HG03354 (cell line): ENCODE measurements around the gene CASZ1.

Source experiments
- ATAC-seq: cut with Tn5 transposase; IDR thresholded peaks from one replicate; pipeline ENCODE4 v1.9.1; 2021; ENCODE audit warnings: mild to moderate bottlenecking; ENCODE audit not compliant: unreplicated experiment, poor library complexity, severe bottlenecking

The CASZ1 gene

DNA sequence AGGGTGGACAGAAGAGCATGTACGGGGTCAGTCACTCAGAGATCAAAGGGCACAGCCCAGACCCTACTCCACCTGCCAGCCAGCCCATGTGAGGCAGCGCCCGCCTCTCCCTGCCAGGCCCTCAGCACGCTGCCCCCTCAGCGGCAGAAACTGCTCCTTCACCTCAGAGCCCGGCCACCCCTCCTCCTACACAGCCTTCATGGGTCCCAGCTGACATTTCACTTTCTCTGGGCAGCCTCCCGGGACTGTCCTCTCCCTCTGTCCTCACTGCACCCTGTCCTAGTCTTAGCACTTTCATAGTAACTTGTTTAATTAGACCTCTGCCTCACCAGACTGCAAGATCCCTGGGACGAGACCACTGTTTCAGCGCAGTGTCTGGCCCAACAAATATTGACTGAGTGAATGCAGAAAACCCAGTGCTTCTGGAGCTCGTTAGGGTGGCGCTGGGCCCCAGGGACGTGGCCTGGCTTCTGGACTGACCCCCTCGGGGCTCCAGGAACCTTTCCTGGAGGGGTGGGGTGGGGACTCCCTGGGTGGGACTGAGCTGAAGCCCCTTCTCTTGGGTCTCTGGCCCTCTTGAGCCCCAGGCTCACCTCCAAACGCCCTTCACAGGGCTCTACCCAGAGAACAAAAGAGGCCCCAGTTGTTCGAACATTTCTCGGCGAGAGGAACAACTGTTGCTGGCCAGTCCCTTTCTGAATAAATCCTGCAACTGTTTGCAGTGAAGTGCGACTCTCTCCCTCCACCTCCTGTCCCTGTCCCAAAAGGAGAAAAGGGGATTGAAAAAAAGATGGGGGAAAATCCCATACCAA is 114.9 kb downstream of the CASZ1 start:
- no peak for ATAC-seq

- no peak for ATAC-seq
Measured at GRCh38 chr1:10680487-10680886, 116.0 kb downstream of the CASZ1 start.

DNA sequence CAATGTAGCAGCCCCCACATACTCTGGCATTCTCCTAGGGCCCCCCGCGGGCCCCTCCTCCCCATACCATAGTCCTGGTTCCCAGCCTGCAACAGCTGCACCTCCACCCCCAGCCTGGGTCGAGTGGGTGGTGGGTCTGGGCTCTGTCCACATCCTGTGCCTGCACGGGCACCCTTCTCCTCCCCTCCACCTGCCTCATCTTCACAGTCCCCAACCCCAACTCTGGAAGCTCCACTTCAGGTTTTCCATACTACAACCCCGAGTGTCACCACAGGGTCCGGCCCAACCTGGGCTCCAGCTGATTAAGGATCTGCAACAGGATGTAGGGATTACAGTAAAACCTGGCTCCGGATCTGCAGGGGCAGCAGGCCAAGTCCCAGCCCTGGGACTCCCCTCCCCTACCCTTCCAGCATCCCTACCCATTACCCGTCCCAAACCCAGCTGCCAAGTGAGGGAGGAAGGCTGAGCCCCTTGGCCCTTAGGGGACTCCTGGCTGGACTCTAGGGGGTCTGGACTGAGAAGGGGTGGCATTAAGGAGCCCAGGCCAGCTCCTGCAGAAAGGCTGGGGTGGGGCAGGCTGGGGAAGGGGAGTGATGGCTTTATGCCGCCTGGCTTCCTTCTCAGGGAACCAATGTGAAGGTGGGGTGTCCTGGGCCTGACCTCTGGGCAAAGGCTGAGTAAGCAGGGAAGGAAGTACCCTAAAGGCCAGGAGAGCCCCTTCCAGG is 116.8 kb downstream of the CASZ1 start:
- no peak for ATAC-seq

DNA sequence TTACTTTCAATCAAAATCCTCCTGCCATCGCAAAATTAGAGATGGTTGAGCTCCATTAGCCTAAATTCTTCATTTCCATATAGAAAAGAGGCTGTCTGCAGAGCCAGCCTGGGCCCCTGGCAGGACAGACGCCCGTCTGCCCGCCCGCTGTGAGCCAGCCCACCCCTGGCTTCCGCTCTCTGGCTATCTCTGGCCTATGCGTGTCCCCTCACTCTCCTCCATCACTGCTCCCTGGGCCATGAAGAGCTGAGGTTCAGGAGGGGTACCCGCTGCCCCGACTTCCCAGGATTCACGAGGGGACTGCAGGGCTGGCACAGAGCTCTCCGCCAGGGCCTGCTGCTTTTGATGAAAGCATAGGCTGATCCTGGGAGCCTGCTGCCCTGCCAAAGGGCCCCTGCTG is 117.6 kb downstream of the CASZ1 start:
- no peak for ATAC-seq

DNA sequence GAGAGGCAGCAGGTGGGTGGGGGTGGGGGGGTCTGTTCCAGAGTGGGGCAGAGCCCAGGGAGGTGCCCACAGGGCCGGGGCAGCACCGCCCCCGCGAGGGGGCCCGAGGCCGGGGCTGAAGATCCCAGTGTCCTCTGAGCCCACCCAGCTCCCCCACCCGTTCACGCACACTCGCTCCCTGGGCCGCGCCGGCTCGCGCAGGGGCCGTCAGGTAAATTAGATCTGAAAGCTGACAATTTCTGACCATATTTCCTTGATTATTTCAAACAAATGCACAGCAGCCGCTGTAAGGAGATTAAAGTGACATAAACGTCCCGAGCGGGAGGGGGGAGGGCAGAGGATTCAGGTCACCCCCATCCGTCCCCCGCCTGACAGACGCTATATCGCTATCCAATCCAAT is 118.0 kb downstream of the CASZ1 start:
- ATAC-seq, result no peak

DNA sequence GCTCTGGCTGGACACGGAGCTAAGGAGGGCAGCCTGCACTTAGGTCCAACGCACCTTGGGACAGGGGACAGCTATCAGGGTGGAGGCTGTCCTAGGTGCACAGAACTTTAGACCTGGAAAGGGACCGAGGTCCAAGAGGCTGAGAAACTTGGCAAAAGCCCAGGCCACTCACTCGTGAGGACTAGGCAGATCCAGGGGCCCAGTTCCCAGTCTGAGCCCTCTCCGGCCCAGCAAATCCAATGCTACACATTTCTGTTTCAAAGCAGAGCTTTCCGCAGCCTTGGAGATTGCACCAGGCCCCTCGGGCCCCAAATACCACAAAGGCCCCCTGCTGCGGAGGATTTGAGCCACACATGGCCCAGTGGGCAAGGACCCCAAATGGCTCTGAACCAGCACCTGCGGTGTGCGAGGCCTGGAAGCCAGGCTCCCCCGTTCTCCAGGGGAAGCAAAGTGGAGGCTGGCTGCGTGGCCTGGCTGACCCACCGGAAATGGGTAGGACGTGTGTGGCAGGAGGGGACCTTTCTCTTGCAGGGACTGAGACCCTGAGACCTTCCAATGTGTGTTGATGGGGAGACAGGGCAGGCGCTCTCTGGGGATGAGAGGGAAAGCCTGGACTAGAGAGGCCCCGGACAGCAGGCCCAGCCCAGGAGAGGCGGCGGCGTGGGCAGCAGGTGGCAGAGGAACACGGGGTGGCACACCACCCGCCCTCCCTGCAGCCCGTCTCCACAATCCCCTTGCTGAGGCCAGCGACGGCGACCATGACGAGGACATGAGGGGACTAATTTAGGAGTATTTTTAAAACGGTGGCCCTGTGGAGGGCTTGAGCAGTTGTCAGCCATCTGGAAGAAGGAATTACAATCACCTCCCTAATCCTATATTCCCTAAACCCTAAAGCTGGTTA is 118.7 kb downstream of the CASZ1 start:
- no peak for ATAC-seq

- no peak for ATAC-seq
Measured at GRCh38 chr1:10676963-10677362, 119.5 kb downstream of the CASZ1 start.

DNA sequence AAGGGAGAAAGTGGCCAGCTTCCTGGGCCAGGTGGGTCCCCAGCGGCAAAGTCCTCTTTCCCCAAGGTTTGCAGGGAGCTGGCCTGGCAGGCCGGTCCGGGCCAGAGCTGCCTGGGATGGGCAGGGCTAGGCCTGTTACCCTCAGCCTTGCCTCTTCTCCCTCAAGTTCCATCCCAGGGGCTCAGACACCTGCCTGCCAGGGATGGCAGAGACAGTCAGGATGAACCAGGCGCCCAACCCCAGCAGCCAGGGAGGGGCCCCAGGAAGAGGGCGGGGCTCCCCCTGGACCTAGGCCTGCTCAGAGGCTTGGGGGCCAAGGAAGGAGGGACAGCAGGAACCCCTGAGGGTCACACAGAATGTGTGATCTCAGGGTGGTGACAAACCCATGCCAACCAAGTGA is 120.6 kb downstream of the CASZ1 start:
- ATAC-seq, result no peak

- no peak for ATAC-seq
Measured at GRCh38 chr1:10674700-10675609, 121.5 kb downstream of the CASZ1 start.

DNA sequence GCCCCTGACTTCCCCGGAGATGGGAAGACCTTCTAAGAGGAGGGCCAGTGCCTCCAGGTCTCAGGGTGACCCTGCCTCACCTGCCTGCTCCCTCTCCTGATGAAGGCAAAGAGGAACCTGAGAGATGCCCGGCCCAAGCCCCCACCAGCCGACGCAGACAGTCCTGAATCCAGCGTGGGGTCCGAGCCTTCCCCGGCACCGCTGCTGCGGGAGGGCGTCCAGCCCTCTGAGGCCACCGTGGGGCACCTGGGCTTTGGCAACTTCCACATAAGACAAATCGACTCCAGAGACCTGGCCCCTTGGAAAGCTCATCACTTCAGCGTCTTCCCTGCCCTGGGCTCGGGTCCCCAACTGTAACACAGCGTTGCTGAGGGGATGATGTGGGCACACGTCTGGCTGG is 122.2 kb downstream of the CASZ1 start:
- no peak for ATAC-seq

- ATAC-seq, result no peak
Measured at GRCh38 chr1:10673109-10673711, 123.2 kb downstream of the CASZ1 start.

GRCh38 chr1:10672343-10673050 is 123.9 kb downstream of the CASZ1 start:
- ATAC-seq, result no peak

- ATAC-seq, result no peak
Measured at GRCh38 chr1:10671622-10672342, 124.7 kb downstream of the CASZ1 start.

GRCh38 chr1:10671090-10671489 is 125.4 kb downstream of the CASZ1 start:
- no peak for ATAC-seq

- ATAC-seq, result no peak
Measured at GRCh38 chr1:10670190-10670589, 126.3 kb downstream of the CASZ1 start.

DNA sequence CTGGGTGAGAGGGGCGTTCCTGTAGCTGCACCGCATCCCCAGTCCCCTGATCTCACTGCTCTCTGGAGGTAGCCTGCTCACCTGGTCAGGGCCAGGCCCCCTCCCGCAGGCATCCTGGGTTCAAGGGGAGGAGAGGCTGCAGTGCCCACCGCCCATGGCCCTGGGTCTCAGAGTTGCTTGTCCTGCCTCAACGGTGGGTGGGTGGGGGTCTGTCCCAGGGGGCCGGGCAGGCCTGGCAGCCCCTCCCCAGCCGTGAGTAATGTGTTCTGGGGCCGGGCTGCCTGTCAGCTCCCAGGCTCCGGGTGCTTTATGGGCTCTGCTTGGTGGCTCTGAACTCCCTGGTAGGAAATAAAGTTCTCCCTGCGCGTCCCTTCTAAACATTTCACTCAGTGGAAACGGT is 126.9 kb downstream of the CASZ1 start:
- no peak for ATAC-seq

GRCh38 chr1:10667861-10668761 is 128.3 kb downstream of the CASZ1 start:
- no peak for ATAC-seq
